GM12873 (cell line): ENCODE measurements around the gene IFNL2.
"Not testable (repeated sequence)": the region's sequence is repeated elsewhere in the genome, so short reads cannot be mapped to it uniquely, and the experiment has no call there.

ENCODE experiments used
- TF ChIP-seq, protein P1 (sequence below): IDR thresholded peaks from 2 replicates; pipeline ENCODE4 v1.5.1; 2012; ENCODE audit warnings: low read depth, mild to moderate bottlenecking, moderate library complexity, low read length, control low read depth; ENCODE audit not compliant: insufficient read depth; ENCODE audit errors: missing control alignments

IFNL2 gene

DNA sequence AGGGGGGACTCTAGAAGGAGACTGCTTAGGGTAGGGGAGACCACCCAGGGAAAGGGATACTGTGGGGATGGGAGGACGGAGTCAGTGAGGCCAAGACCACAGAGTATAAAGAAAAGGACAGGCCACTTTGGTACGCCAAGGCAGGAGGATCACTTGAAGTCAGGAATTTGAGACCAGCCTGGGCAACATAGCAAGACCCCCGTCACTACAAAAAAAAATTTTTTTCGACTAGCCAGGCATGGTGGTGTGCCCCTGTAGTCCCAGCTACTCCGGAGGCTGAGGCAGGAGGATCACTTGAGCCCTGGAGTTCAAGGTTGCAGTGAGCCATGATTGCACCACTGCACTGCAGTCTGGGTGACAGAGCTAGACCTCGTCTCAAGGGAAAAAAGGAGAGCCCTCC, 30.0 kb upstream of the IFNL2 start:
- TF ChIP-seq, protein P1, sequence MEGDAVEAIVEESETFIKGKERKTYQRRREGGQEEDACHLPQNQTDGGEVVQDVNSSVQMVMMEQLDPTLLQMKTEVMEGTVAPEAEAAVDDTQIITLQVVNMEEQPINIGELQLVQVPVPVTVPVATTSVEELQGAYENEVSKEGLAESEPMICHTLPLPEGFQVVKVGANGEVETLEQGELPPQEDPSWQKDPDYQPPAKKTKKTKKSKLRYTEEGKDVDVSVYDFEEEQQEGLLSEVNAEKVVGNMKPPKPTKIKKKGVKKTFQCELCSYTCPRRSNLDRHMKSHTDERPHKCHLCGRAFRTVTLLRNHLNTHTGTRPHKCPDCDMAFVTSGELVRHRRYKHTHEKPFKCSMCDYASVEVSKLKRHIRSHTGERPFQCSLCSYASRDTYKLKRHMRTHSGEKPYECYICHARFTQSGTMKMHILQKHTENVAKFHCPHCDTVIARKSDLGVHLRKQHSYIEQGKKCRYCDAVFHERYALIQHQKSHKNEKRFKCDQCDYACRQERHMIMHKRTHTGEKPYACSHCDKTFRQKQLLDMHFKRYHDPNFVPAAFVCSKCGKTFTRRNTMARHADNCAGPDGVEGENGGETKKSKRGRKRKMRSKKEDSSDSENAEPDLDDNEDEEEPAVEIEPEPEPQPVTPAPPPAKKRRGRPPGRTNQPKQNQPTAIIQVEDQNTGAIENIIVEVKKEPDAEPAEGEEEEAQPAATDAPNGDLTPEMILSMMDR = no peak

GRCh38 chr19:39238944-39239343, 29.3 kb upstream of the IFNL2 start:
- TF ChIP-seq, protein P1 = no peak

DNA sequence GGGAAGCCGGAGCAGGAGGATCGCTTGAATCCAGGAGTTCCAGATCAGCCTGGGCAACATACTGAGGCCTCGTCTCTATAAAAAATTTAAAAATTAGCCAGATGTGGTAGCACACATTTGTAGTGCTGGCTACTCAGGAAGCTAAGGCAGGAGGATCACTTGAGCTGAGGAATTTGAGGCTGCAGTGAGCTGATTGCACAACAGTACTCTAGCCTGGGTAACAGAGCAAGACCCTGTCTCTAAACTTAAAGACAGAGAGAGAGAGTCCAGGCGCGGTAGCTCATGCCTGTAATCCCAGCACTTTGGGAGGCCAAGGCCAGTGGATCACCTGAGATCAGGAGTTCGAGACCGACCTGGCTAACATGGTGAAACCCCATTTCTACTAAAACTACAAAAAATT, 27.8 kb upstream of the IFNL2 start:
- TF ChIP-seq, protein P1 = no peak

- TF ChIP-seq, protein P1 = not testable (repeated sequence)
Measured at GRCh38 chr19:39244410-39245100, 23.6 kb upstream of the IFNL2 start, which contains the start of gene IFNL3. Gene IFNL3, minus strand, starts transcription at chr19:39245006. Its CDS starts 39 bp downstream, at chr19:39244967.

DNA sequence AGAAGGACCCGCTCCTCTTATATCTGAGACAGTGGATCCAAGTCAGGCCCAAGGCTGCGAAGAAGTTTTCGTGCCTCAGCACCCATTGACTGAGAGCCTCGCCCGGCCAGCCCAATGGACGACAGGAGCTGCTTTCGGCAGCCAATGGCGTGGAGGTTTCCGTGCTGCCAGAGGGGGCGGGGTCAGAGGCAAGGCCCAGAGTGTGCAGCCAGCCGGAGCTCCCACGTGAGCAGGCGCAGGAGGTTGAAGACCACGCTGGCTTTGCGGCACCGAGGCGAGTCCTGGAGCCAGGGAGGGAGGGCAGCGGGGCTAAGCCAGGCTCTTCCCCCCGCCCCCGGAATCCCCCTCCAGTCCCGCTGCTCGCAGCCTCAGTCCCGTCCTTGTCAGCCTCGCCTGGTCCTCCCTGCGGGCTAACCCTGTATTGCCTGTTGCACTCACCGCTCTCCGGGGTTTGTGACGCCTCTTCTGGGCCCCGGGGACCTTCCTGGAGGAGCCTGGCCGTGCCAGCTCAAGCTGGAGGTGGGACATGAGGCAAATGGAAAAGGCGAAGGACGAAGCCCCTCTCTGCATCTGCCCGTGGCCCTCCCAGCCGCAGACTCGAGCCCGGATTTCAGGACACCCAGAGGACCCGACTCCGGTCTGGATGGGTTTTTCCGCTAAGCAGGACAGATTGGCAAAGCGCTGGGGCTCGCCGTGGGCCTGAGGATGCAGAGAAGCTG, 21.1 kb upstream of the IFNL2 start:
- TF ChIP-seq, protein P1 = no peak

GRCh38 chr19:39247701-39248664, 20.2 kb upstream of the IFNL2 start:
- TF ChIP-seq, protein P1 = no peak

- TF ChIP-seq, protein P1 = no peak
Measured at GRCh38 chr19:39248806-39249205, 19.4 kb upstream of the IFNL2 start, which contains the start of gene IFNL4. Gene IFNL4, minus strand, starts transcription at chr19:39248856.
